ENCODE data around the gene ADCY2. TPM values are rescaled to one million over a fixed set of nuclear protein-coding genes. Genes with fewer than 3 reads are reported as not detected.

ADCY2 gene
- total and polyA plus RNA-seq, 11 donors, result 0.04 to 0.96 (median 0.32) TPM

DNA sequence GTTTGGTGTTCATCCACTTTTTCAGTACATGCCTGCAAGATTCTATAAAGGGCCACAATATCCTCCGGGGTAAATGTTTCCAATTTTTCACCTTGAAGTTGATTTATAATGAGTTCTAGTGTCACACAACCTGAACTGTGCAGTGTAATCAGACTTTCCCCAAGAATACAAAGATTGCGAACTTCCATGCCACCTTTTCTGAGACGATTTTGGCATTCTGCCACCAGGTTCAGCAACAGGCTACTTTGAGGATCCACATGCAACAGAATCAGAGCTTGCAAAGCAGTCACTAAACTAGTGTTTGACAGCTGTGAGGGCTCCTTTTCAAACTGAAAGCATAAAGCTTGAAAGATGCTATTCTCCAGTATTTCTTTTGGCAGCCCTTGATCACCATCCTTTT lies 471.3 kb downstream of the ADCY2 start:
- H3K36me3 ChIP-seq, result peaks cover 0 to 47% (median 36%) of the 10 kb centered on the region in 9 donors
- 65 to 74% (median 70%) methylated on average over 3 of the region's 3 CpGs for WGBS, 4 donors
- no peaks in the 10 kb centered on the region for H3K9me3 ChIP-seq
- ATAC-seq (no peak), DNase-seq (no peak)
- no peak overlapping the region for H3K27ac ChIP-seq
- peaks cover 0 to 46% (median 27%) of the 10 kb centered on the region in 12 donors for H3K4me1 ChIP-seq
- TF ChIP-seq, protein P1, sequence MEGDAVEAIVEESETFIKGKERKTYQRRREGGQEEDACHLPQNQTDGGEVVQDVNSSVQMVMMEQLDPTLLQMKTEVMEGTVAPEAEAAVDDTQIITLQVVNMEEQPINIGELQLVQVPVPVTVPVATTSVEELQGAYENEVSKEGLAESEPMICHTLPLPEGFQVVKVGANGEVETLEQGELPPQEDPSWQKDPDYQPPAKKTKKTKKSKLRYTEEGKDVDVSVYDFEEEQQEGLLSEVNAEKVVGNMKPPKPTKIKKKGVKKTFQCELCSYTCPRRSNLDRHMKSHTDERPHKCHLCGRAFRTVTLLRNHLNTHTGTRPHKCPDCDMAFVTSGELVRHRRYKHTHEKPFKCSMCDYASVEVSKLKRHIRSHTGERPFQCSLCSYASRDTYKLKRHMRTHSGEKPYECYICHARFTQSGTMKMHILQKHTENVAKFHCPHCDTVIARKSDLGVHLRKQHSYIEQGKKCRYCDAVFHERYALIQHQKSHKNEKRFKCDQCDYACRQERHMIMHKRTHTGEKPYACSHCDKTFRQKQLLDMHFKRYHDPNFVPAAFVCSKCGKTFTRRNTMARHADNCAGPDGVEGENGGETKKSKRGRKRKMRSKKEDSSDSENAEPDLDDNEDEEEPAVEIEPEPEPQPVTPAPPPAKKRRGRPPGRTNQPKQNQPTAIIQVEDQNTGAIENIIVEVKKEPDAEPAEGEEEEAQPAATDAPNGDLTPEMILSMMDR (IDR thresholded peaks at IDR 0.05), result no peak
- no peak for TF ChIP-seq POLR2A (IDR thresholded peaks at IDR 0.05)
- H3K27me3 ChIP-seq, result no peaks in the 10 kb centered on the region
- intact Hi-C loops (cut with DNase I), result no loop called here
- peak overlapping the region in 1 of 12 donors; percentile 87 for H3K4me3 ChIP-seq

DNA sequence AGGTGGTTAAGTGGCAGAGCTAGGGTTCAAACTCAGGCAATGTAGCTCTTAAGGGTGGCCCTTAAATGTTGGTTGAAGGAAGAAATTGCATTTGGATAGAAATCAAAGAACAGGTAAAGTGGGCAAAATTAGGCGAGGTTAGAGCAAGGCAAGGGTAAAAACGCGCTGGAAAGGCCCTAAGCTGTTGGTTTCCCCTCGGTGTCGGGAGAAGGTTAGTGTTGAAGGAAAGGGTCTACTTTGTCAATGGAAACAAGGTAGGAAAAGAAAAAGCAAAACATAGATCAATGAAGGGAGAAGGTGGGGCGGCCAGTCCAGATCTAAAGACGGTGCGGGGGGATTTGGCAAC lies 472.5 kb downstream of the ADCY2 start:
- Histone ChIP-seq H3K9me3 (no peaks in the 10 kb centered on the region), H3K27ac (peak overlapping the region in 11 of 12 donors; percentile 61 to 90 (median 85)), H3K27me3 (no peaks in the 10 kb centered on the region), H3K4me1 (peaks cover 0 to 46% (median 27%) of the 10 kb centered on the region in 12 donors), H3K4me3 (peak overlapping the region; percentile 67 to 98 (median 96)), H3K36me3 (peaks cover 0 to 37% (median 25%) of the 10 kb centered on the region in 9 donors)
- intact Hi-C loops (cut with DNase I), result no loop called here
- ATAC-seq, result peak in 1 of 4 donors; percentile 14
- 0 to 1% (median 0%) methylated on average over 8 of the region's 8 CpGs for WGBS, 4 donors
- no peak for DNase-seq
- no peak for TF ChIP-seq POLR2A (IDR thresholded peaks at IDR 0.05)
- TF ChIP-seq, protein P1 (IDR thresholded peaks at IDR 0.05), result no peak

DNA sequence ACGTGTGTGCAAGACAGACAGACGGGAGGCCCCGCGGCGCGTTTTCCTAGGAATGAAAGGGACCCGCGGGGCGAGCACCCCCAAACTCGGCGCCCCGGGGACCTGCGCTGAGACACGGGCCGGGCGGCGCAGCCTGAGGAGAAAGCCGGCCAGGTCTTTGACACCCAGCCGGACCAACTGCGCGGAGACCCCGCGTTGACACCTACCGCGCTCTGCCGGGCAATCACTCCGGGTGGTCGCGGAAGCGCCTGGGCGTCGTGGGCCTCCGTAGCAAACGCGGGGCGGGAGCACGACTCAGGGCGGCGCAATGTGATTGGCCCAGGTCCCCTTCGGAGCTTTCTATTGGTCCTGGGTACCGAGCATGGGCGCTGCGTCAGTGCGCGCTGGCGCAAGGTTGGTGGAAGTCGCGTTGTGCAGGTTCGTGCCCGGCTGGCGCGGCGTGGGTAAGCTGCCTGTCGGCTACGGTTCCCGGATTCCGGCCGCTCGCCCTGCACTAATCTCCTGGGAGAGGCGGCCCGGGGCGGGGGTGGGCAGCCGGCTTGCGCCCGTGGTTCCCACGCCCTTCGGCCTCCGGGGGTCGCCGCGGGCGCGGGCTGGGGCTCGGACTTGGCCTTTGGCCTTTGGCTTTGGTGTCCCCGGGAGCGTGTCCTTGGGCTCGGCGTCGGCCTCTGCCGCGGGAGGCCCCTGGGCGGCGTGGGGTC lies 473.0 kb downstream of the ADCY2 start, which contains the start of the genes FASTKD3 and MTRR:
Gene FASTKD3, minus strand, starts transcription at position 259 of the 701 bp plus-strand sequence. CDS start 948 bp downstream, outside the sequence.
Gene MTRR, plus strand, starts transcription at position 376 of the 701 bp plus-strand sequence. CDS start 1,647 bp downstream, outside the sequence.
- H3K4me3 ChIP-seq, result peak within 1 kb of the TSS; percentile 67 to 98 (median 96)
- H3K36me3 ChIP-seq, result peaks cover 0 to 36% (median 24%) of the 10 kb centered on the region in 9 donors
- TF ChIP-seq POLR2A (IDR thresholded peaks at IDR 0.05), result peak in 1 of 2 donors; percentile 79
- TF ChIP-seq, protein P1 (IDR thresholded peaks at IDR 0.05), result no peak
- ATAC-seq (peak; percentile 100), DNase-seq (peak; percentile 93 to 96 (median 95))
- no peaks in the 10 kb centered on the region for H3K27me3 ChIP-seq
- peaks cover 0 to 46% (median 27%) of the 10 kb centered on the region in 12 donors for H3K4me1 ChIP-seq
- 0 to 1% (median 0%) methylated on average over 23 to 83 of the region's 83 CpGs for WGBS, 4 donors
- no peaks in the 10 kb centered on the region for H3K9me3 ChIP-seq
- peak within 1 kb of the TSS in 11 of 12 donors; percentile 74 to 90 (median 85) for H3K27ac ChIP-seq
- intact Hi-C loops (cut with DNase I), result no loop called here

DNA sequence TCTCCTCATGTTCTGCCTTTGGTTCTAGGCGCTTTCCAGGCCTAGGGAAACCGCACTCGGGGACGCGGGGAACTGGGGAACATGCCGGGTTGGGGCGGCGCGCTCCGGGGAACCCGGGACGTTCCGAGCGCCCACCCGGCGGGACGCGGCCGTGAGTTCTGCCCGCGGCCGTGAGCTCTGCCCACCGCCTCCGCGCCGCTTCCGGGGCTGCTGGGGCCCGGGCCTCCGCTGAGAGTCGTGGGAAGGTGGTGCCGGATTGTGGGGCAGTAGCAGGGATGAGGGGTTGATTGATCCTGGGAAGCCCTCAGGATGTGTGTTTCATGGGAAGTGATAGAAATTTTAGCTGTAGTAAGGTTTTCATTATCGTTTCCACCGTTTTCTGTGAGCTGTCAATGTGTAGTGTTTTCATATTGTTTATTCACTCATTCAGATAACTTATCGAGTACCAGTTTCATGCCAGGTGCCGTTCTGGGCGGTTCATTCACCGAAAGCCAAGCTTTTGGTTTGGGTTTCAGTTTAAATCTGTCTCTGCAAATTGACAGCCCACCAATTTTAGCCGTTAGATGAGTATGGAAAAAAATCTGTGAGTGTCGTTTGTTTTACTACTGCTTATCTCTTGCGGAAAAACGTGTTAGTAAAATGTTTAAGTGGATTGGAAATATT lies 473.7 kb downstream of the ADCY2 start:
- WGBS, 4 donors, result 1 to 2% (median 1%) methylated on average over 10 to 41 of the region's 41 CpGs
- no peaks in the 10 kb centered on the region for H3K27me3 ChIP-seq
- ATAC-seq (peak in 2 of 4 donors; percentile 59 to 65), DNase-seq (peak in 2 of 5 donors; percentile 24 to 31)
- H3K27ac ChIP-seq, result peak overlapping the region in 11 of 12 donors; percentile 74 to 90 (median 85)
- peaks cover 0 to 37% (median 24%) of the 10 kb centered on the region in 9 donors for H3K36me3 ChIP-seq
- peaks cover 0 to 46% (median 27%) of the 10 kb centered on the region in 12 donors for H3K4me1 ChIP-seq
- no peaks in the 10 kb centered on the region for H3K9me3 ChIP-seq
- H3K4me3 ChIP-seq, result peak overlapping the region; percentile 67 to 98 (median 96)
- intact Hi-C loops (cut with DNase I), result no loop called here
- TF ChIP-seq, protein P1 (IDR thresholded peaks at IDR 0.05), result no peak
- no peak for TF ChIP-seq POLR2A (IDR thresholded peaks at IDR 0.05)

All from heart left ventricle (tissue), 16 donors.